Uterus (tissue), 2 donors: ENCODE results near the gene PLEKHN1.

Experiments used
- CTCF ChIP-seq, 4 experiments: fragments of 200-600 bp in 2 of 4; fragments of 450-650 bp in 2 of 4; sonication (generic) in 2 of 4; IDR thresholded peaks; one replicate each; pipeline ENCODE4 v1.5.1; 2016 to 2019; ENCODE audit warnings: antibody characterized with exemption in 4 of 4, mild to moderate bottlenecking in 2 of 4, moderate library complexity in 1 of 4
- POLR2A ChIP-seq, 2 donors: fragments of 450-650 bp; IDR thresholded peaks; one replicate each; pipeline ENCODE4 v1.6.1; 2016; ENCODE audit warnings: antibody characterized with exemption in 2 of 2, mild to moderate bottlenecking in 1 of 2, moderate library complexity in 1 of 2

- TF ChIP-seq CTCF (IDR thresholded peaks at IDR 0.05): no peak
- TF ChIP-seq POLR2A (IDR thresholded peaks at IDR 0.05): no peak
These were observed 10.8 kb upstream of the PLEKHN1 start for GRCh38 chr1:955474-955873.
